Karpas-422 (cell line): ENCODE measurements around the gene RGS9. TPM values are rescaled to one million over a fixed set of nuclear protein-coding genes. Genes with fewer than 3 reads are reported as not detected.

Experiments used
- DNase-seq: peaks from one replicate; pipeline ENCODE4 v3.0.0-alpha.2; 2015
- H2AFZ ChIP-seq: fragments of 200-600 bp; sonication (generic); 2 replicates; pipeline ENCODE4 v1.6.1; 2014; ENCODE audit warnings: antibody characterized with exemption, low read length, mixed read lengths
- H3K27ac ChIP-seq: fragments of 200-600 bp; sonication (generic); 2 replicates; pipeline ENCODE4 v1.5.1; 2014; ENCODE audit warnings: mild to moderate bottlenecking, low read length, moderate library complexity
- H3K27me3 ChIP-seq: fragments of 200-600 bp; sonication (generic); 2 replicates; pipeline ENCODE4 v1.6.1; 2014; ENCODE audit warnings: low read length, mixed read lengths
- H3K36me3 ChIP-seq: fragments of 200-600 bp; sonication (generic); 2 replicates; pipeline ENCODE4 v1.6.1; 2014; ENCODE audit warnings: low read length, mixed read lengths; ENCODE audit not compliant: insufficient read depth
- H3K4me1 ChIP-seq: fragments of 200-600 bp; sonication (generic); 2 replicates; pipeline ENCODE4 v1.6.1; 2014; ENCODE audit warnings: mild to moderate bottlenecking, low read length, mixed read lengths
- H3K4me2 ChIP-seq: fragments of 200-600 bp; sonication (generic); 2 replicates; pipeline ENCODE4 v1.6.1; 2014; ENCODE audit warnings: low read length, low read depth, mild to moderate bottlenecking; ENCODE audit not compliant: poor library complexity, severe bottlenecking
- H3K4me3 ChIP-seq: fragments of 200-600 bp; sonication (generic); 2 replicates; pipeline ENCODE4 v1.5.1; 2014; ENCODE audit warnings: mild to moderate bottlenecking, antibody characterized with exemption, low read length, mixed read lengths
- H3K79me2 ChIP-seq: fragments of 200-600 bp; sonication (generic); 2 replicates; pipeline ENCODE4 v1.6.1; 2014; ENCODE audit warnings: mild to moderate bottlenecking, low read length, mixed read lengths
- H3K9ac ChIP-seq: fragments of 200-600 bp; sonication (generic); 2 replicates; pipeline ENCODE4 v1.6.0; 2014; ENCODE audit warnings: low read length
- H3K9me2 ChIP-seq: fragments of 200-600 bp; sonication (generic), shearing (Covaris generic); replicated peaks from 2 replicates; pipeline ENCODE4 v1.6.0; 2014; ENCODE audit warnings: mild to moderate bottlenecking, low read length, moderate library complexity; ENCODE audit not compliant: insufficient read depth
- H3K9me3 ChIP-seq: fragments of 300-700, 200-600 bp; sonication (generic); 2 replicates; pipeline ENCODE4 v1.6.1; 2014; ENCODE audit warnings: low read length, mixed read lengths
- H4K20me1 ChIP-seq: fragments of 200-600 bp; sonication (generic); 2 replicates; pipeline ENCODE4 v1.6.1; 2014; ENCODE audit warnings: mild to moderate bottlenecking, antibody characterized with exemption, low read length, low read depth; ENCODE audit not compliant: insufficient read depth
- total RNA-seq: library from RNA; depleted of rRNA; stranded (reverse); fragments of >200 nt; shearing (Covaris generic); gene quantifications from 2 replicates; pipeline ENCODE4 v1.2.3, GENCODE V29; 2014; ENCODE audit warnings: low replicate concordance

Gene RGS9
- total RNA-seq, 1 experiment from 2014 or later = 12.9 TPM

GRCh38 chr17:65121368-65121767, 15.8 kb upstream of the RGS9 start:
- H3K4me2 ChIP-seq = peak overlapping the region; percentile 7
- no peak overlapping the region for H3K27ac ChIP-seq
- peaks cover 22% of the 10 kb centered on the region for H3K4me1 ChIP-seq
- no peaks in the 10 kb centered on the region for H3K9me2 ChIP-seq
- no peaks in the 10 kb centered on the region for H3K36me3 ChIP-seq
- no peak overlapping the region for H3K9ac ChIP-seq
- no peak overlapping the region for H3K4me3 ChIP-seq
- no peaks in the 10 kb centered on the region for H3K79me2 ChIP-seq
- no peak for DNase-seq
- no peaks in the 10 kb centered on the region for H4K20me1 ChIP-seq
- peaks cover 4% of the 10 kb centered on the region; the same call in 1 of the 2 replicates for H3K27me3 ChIP-seq
- H3K9me3 ChIP-seq = no peaks in the 10 kb centered on the region
- H2AFZ ChIP-seq = no peak overlapping the region

GRCh38 chr17:65121916-65122806, 15.0 kb upstream of the RGS9 start:
- H3K9ac ChIP-seq = peak overlapping the region; percentile 96
- H2AFZ ChIP-seq = no peak overlapping the region
- DNase-seq = peak; percentile 68
- H3K27ac ChIP-seq = peak overlapping the region; percentile 27; the same call in 1 of the 2 replicates
- H3K4me2 ChIP-seq = peak overlapping the region; percentile 77
- no peaks in the 10 kb centered on the region for H3K9me3 ChIP-seq
- H4K20me1 ChIP-seq = no peaks in the 10 kb centered on the region
- no peaks in the 10 kb centered on the region for H3K79me2 ChIP-seq
- peak overlapping the region; percentile 93 for H3K4me3 ChIP-seq
- H3K27me3 ChIP-seq = peaks cover under 1% of the 10 kb centered on the region; the same call in 1 of the 2 replicates
- no peaks in the 10 kb centered on the region for H3K9me2 ChIP-seq
- no peaks in the 10 kb centered on the region for H3K36me3 ChIP-seq
- H3K4me1 ChIP-seq = peaks cover 22% of the 10 kb centered on the region

GRCh38 chr17:65122836-65123756, 14.1 kb upstream of the RGS9 start:
- peak overlapping the region; percentile 93 for H3K4me3 ChIP-seq
- peaks cover 22% of the 10 kb centered on the region for H3K4me1 ChIP-seq
- H4K20me1 ChIP-seq = no peaks in the 10 kb centered on the region
- H3K9ac ChIP-seq = peak overlapping the region; percentile 96
- no peaks in the 10 kb centered on the region for H3K9me3 ChIP-seq
- peak; percentile 96 for DNase-seq
- no peaks in the 10 kb centered on the region for H3K27me3 ChIP-seq
- no peaks in the 10 kb centered on the region for H3K79me2 ChIP-seq
- no peaks in the 10 kb centered on the region for H3K36me3 ChIP-seq
- H3K27ac ChIP-seq = peak overlapping the region; percentile 79
- no peaks in the 10 kb centered on the region for H3K9me2 ChIP-seq
- peak overlapping the region; percentile 97 for H2AFZ ChIP-seq
- peak overlapping the region; percentile 77 for H3K4me2 ChIP-seq

GRCh38 chr17:65123757-65124675, 13.2 kb upstream of the RGS9 start:
- Histone ChIP-seq H4K20me1 (no peaks in the 10 kb centered on the region), H3K4me1 (peaks cover 22% of the 10 kb centered on the region), H3K79me2 (no peaks in the 10 kb centered on the region), H3K27ac (no peak overlapping the region), H3K4me2 (peak overlapping the region; percentile 77), H3K4me3 (peak overlapping the region; percentile 93), H3K36me3 (no peaks in the 10 kb centered on the region), H3K27me3 (no peaks in the 10 kb centered on the region), H2AFZ (peak overlapping the region; percentile 97), H3K9me3 (no peaks in the 10 kb centered on the region), H3K9ac (peak overlapping the region; percentile 96), H3K9me2 (no peaks in the 10 kb centered on the region)
- DNase-seq = no peak

- H3K27me3 ChIP-seq = no peaks in the 10 kb centered on the region
- no peaks in the 10 kb centered on the region for H3K4me1 ChIP-seq
- no peak overlapping the region for H2AFZ ChIP-seq
- no peak for DNase-seq
- H3K36me3 ChIP-seq = no peaks in the 10 kb centered on the region
- no peak overlapping the region for H3K4me3 ChIP-seq
- no peaks in the 10 kb centered on the region for H3K9me2 ChIP-seq
- H3K9ac ChIP-seq = no peak overlapping the region
- H3K27ac ChIP-seq = no peak overlapping the region
- H4K20me1 ChIP-seq = no peaks in the 10 kb centered on the region
- H3K79me2 ChIP-seq = no peaks in the 10 kb centered on the region
- H3K9me3 ChIP-seq = no peaks in the 10 kb centered on the region
- no peak overlapping the region for H3K4me2 ChIP-seq
Observed at GRCh38 chr17:65130832-65131231, 6.3 kb upstream of the RGS9 start.

GRCh38 chr17:65131240-65131639, 5.9 kb upstream of the RGS9 start:
- Histone ChIP-seq H3K9ac (no peak overlapping the region), H3K79me2 (no peaks in the 10 kb centered on the region), H3K4me1 (no peaks in the 10 kb centered on the region), H3K36me3 (no peaks in the 10 kb centered on the region), H2AFZ (no peak overlapping the region), H4K20me1 (no peaks in the 10 kb centered on the region), H3K4me3 (no peak overlapping the region), H3K27ac (no peak overlapping the region), H3K27me3 (no peaks in the 10 kb centered on the region), H3K9me3 (no peaks in the 10 kb centered on the region), H3K9me2 (no peaks in the 10 kb centered on the region), H3K4me2 (no peak overlapping the region)
- no peak for DNase-seq

- no peak overlapping the region for H3K4me3 ChIP-seq
- H3K27me3 ChIP-seq = no peaks in the 10 kb centered on the region
- H3K9ac ChIP-seq = no peak overlapping the region
- no peak overlapping the region for H3K4me2 ChIP-seq
- H3K79me2 ChIP-seq = no peaks in the 10 kb centered on the region
- no peak overlapping the region for H2AFZ ChIP-seq
- H3K9me3 ChIP-seq = no peaks in the 10 kb centered on the region
- no peaks in the 10 kb centered on the region for H4K20me1 ChIP-seq
- H3K27ac ChIP-seq = no peak overlapping the region
- no peaks in the 10 kb centered on the region for H3K9me2 ChIP-seq
- DNase-seq = no peak
- H3K36me3 ChIP-seq = no peaks in the 10 kb centered on the region
- H3K4me1 ChIP-seq = peaks cover 4% of the 10 kb centered on the region
Observed at GRCh38 chr17:65131946-65132345, 5.2 kb upstream of the RGS9 start.
